Left ventricle myocardium inferior (tissue), 1 donor: ENCODE data around the gene FOXN1. TPM values are rescaled to one million over a fixed set of nuclear protein-coding genes. Genes with fewer than 3 reads are reported as not detected.

Experiments used
- DNase-seq: peaks from one replicate; pipeline ENCODE4 v3.0.0-alpha.2; 2020
- H3K27ac ChIP-seq: fragments of 200-600 bp; replicated peaks from 2 replicates; pipeline ENCODE4 v1.8.0; 2021
- H3K27me3 ChIP-seq: fragments of 200-600 bp; 2 replicates; pipeline ENCODE4 v1.8.0; 2021; ENCODE audit warnings: low read depth
- H3K36me3 ChIP-seq: fragments of 200-600 bp; 2 replicates; pipeline ENCODE4 v1.8.0; 2021
- H3K4me1 ChIP-seq: fragments of 200-600 bp; 2 replicates; pipeline ENCODE4 v1.8.0; 2021
- H3K4me3 ChIP-seq: fragments of 200-600 bp; 2 replicates; pipeline ENCODE4 v1.8.0; 2021; ENCODE audit warnings: mild to moderate bottlenecking, moderate library complexity
- H3K9me3 ChIP-seq: fragments of 200-600 bp; replicated peaks from 2 replicates; pipeline ENCODE4 v1.8.0; 2021
- intact Hi-C: fragments of 100-400 bp; cut with micrococcal nuclease; formaldehyde crosslinking; loops from one replicate; pipeline ENCODE4 v1.11.0; 2022
- total RNA-seq: library from RNA; stranded (reverse); fragmentation: NEBNext Ultra II Directional; extraction: Animal tissue kit (Norgen Biotek cat#: 25700); gene quantifications from one replicate; pipeline ENCODE4 v1.2.1, GENCODE V29; 2021
- TF ChIP-seq, protein P1 (sequence below): fragments of 200-600 bp; IDR thresholded peaks from 2 replicates; pipeline ENCODE4 v1.8.0; 2021; ENCODE audit warnings: antibody characterized with exemption, mild to moderate bottlenecking, borderline replicate concordance
- donor health status: DM: no; HTN: yes; CAD: no; lungs with severe emphysema.

FOXN1 gene
- total RNA-seq, 1 donor from 2014 or later = not detected

DNA sequence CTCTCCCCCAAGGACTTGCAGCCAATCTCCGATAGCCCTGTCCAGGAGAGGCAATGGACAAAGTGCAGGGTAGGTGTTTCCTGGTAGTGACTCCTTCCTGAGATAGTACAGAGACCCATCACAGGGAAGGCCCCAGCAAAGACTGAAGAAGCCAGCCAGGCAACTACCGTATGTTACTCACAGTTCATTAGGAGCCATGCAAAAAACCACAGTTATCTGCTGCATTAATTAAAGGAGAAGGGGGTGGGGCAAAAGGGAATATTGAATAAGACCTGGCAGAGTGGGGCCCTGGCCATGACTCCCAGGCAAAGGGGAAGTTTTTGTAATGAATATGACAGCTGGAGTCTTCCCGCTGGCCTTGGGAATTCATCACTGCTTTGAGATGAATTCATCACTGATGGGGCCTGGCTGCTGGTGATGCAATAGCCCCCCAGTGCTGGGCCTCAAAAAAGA is 35.2 kb upstream of the FOXN1 start:
- intact Hi-C loops = no loop called here
- no peak overlapping the region for H3K27ac ChIP-seq
- DNase-seq = no peak
- no peaks in the 10 kb centered on the region for H3K9me3 ChIP-seq
- H3K27me3 ChIP-seq = peaks cover 51% of the 10 kb centered on the region
- H3K4me3 ChIP-seq = no peak overlapping the region
- H3K4me1 ChIP-seq = peaks cover 6% of the 10 kb centered on the region
- H3K36me3 ChIP-seq = no peaks in the 10 kb centered on the region
- TF ChIP-seq, protein P1, sequence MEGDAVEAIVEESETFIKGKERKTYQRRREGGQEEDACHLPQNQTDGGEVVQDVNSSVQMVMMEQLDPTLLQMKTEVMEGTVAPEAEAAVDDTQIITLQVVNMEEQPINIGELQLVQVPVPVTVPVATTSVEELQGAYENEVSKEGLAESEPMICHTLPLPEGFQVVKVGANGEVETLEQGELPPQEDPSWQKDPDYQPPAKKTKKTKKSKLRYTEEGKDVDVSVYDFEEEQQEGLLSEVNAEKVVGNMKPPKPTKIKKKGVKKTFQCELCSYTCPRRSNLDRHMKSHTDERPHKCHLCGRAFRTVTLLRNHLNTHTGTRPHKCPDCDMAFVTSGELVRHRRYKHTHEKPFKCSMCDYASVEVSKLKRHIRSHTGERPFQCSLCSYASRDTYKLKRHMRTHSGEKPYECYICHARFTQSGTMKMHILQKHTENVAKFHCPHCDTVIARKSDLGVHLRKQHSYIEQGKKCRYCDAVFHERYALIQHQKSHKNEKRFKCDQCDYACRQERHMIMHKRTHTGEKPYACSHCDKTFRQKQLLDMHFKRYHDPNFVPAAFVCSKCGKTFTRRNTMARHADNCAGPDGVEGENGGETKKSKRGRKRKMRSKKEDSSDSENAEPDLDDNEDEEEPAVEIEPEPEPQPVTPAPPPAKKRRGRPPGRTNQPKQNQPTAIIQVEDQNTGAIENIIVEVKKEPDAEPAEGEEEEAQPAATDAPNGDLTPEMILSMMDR = no peak

DNA sequence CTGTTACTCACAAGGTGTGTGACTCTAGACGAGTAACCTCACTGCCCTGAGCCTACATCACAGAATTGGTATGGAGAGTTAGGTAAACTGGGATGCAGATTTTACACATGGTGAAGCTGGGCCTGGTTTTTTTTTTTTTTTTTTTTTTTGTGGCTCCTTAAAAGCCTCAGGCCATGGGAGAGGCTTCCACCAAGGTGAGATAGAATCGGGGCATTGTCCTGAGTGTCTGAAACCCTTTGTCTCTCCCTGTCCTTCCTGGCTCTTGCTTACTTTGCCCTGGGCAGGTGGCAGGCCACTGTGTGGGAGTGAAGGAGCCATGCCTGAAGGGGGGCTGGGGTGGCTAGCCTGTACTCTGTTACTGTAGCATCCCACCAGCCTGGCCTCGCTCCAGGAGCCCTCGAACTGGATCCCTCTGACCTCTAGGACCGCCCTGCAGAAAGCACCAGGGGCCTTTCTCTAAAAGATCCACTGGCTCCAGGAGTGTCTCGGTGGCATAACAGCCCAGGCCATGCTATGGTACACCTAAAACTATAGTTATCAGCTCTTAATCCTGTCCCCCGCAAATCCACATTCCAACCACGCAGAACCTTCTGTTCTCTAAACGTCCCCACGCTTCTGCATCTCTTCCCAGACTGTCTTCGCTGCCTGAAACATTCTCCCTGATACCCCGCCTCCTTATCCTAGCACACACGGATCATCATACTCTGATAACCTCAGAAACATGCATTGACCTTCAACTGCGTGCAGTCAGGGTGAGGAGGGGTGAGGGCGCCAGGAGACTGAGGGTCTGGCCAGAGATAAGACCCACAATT is 34.4 kb upstream of the FOXN1 start:
- Histone ChIP-seq H3K36me3 (no peaks in the 10 kb centered on the region), H3K4me3 (no peak overlapping the region), H3K27me3 (peaks cover 50% of the 10 kb centered on the region), H3K9me3 (no peaks in the 10 kb centered on the region), H3K27ac (no peak overlapping the region), H3K4me1 (no peaks in the 10 kb centered on the region)
- TF ChIP-seq, protein P1 = no peak
- intact Hi-C loops = no loop called here
- DNase-seq = no peak

DNA sequence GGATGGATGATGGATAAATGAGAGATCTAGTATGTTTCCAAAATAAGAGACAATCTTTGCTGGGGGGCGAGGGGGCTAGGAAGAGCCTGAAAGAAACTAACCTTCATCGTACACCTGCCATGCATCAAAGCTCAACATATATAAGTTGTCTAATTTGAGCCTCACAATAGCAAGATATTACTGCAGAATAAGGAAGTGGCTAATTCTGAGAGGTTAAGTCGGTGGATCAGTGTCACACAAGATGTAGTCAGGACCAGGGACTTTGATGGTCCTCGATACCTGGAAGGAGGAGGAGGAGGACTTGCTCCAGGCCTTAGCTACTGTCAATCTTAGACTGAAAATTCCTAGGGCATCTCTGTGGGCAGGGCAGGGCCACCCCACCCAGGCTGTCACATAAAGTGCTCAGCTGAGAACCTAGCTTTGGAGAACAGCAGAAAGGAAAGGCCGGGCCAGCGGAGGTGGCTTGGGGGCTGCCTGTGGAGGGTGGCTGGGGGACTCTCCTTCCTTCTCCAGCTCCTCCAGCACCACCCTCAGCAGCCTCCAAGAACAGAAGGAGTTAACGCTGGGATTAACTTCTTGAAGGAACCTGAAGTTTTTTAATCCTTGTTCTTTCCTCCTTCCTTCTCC is 33.2 kb upstream of the FOXN1 start:
- no peaks in the 10 kb centered on the region for H3K4me1 ChIP-seq
- TF ChIP-seq, protein P1 = no peak
- intact Hi-C loops = no loop called here
- no peaks in the 10 kb centered on the region for H3K9me3 ChIP-seq
- DNase-seq = no peak
- no peak overlapping the region for H3K27ac ChIP-seq
- peaks cover 48% of the 10 kb centered on the region for H3K27me3 ChIP-seq
- no peak overlapping the region for H3K4me3 ChIP-seq
- no peaks in the 10 kb centered on the region for H3K36me3 ChIP-seq

DNA sequence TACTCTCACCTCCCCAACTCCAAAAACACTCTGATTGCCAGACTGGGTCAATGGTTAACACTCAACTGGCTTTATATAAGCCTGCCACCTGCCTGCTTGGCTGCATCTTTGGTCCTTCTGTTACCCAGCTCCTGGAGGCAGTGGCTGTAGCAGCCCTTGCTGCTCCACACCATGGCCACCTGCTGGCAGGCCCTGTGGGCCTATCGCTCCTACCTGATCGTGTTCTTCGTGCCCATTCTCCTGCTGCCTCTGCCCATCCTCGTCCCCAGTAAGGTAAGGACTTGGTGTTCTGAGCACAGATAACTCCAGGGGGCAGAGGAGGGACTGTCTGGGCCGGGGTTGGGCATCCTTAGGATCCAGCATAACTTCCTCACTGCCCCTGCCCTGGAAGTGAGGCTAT is 32.6 kb upstream of the FOXN1 start, which contains the start of gene SLC13A2:
Gene SLC13A2, plus strand, starts transcription at position 103 of the 400 bp plus-strand sequence. Its CDS starts 69 bp downstream, at position 172.
- no peak for DNase-seq
- intact Hi-C loops = no loop called here
- H3K4me1 ChIP-seq = no peaks in the 10 kb centered on the region
- TF ChIP-seq, protein P1 = no peak
- no peak within 1 kb of the TSS for H3K4me3 ChIP-seq
- no peak within 1 kb of the TSS for H3K27ac ChIP-seq
- no peaks in the 10 kb centered on the region for H3K9me3 ChIP-seq
- H3K27me3 ChIP-seq = peaks cover 47% of the 10 kb centered on the region
- no peaks in the 10 kb centered on the region for H3K36me3 ChIP-seq

DNA sequence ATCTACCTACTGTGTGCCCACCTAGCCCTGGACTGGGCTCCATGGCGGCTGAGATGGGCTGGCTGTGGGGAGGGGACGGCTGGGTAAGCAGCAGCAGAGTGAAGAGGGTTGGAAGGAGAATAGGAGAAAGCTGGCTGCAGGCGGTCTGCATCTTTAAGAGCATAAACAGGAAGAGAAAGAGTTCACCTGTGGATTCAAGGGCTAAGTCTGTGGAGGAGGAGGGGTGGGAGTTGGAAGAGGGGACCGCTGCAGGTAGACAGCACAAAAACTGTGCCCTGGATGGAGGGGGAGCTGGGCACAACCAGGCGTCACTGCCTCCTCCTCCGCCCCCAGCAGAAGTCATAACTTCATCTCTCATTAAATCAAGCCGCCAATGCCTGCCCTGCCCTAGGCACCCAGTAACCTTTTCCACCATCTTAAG is 32.0 kb upstream of the FOXN1 start:
- Histone ChIP-seq H3K9me3 (no peaks in the 10 kb centered on the region), H3K4me3 (no peak overlapping the region), H3K4me1 (no peaks in the 10 kb centered on the region), H3K27me3 (peaks cover 41% of the 10 kb centered on the region), H3K27ac (no peak overlapping the region), H3K36me3 (no peaks in the 10 kb centered on the region)
- DNase-seq = no peak
- intact Hi-C loops = no loop called here
- TF ChIP-seq, protein P1 = no peak
